Small intestine (tissue), 7 donors: Measurements from ENCODE around the gene UGT1A5. TPM values are rescaled to one million over a fixed set of nuclear protein-coding genes. Genes with fewer than 3 reads are reported as not detected.

Experiments used
- DNase-seq, 2 donors: peaks; one replicate each; pipeline versions ENCODE4 v3.0.0 to v3.0.0-alpha.2; 2013
- FAIRE-seq: peaks from 2 replicates; lab custom pipeline; 2012; peaks lifted over from hg19 to GRCh38; lab: Jason Lieb, UNC
- H3K27ac ChIP-seq, 3 donors: one replicate each; pipeline ENCODE4 v1.5.1; 2013; ENCODE audit warnings: low read length in 2 of 3, mild to moderate bottlenecking in 2 of 3, control low read depth in 1 of 3, inconsistent platforms in 1 of 3, low read depth in 1 of 3, moderate library complexity in 1 of 3
- H3K27me3 ChIP-seq, 3 donors: one replicate each; pipeline ENCODE4 v1.6.1; 2013; ENCODE audit warnings: low read length in 3 of 3, inconsistent platforms in 1 of 3; ENCODE audit not compliant: control insufficient read depth in 3 of 3, insufficient read depth in 3 of 3
- H3K36me3 ChIP-seq, 3 donors: one replicate each; pipeline ENCODE4 v1.6.1; 2013; ENCODE audit warnings: low read length in 3 of 3, inconsistent platforms in 1 of 3, low read depth in 1 of 3, mild to moderate bottlenecking in 1 of 3, moderate library complexity in 1 of 3; ENCODE audit not compliant: control insufficient read depth in 3 of 3, insufficient read depth in 2 of 3
- H3K4me1 ChIP-seq, 3 donors: one replicate each; pipeline ENCODE4 v1.6.1; 2013; ENCODE audit warnings: low read length in 2 of 3, inconsistent platforms in 1 of 3, low read depth in 1 of 3, mild to moderate bottlenecking in 1 of 3, moderate library complexity in 1 of 3; ENCODE audit not compliant: control insufficient read depth in 3 of 3, insufficient read depth in 2 of 3
- H3K4me3 ChIP-seq, 3 donors: one replicate each; pipeline ENCODE4 v1.5.1; 2013; ENCODE audit warnings: low read length in 3 of 3, control low read depth in 1 of 3, inconsistent platforms in 1 of 3, low read depth in 1 of 3, mild to moderate bottlenecking in 1 of 3, moderate library complexity in 1 of 3
- H3K9me3 ChIP-seq, 2 donors: one replicate each; pipeline ENCODE4 v1.6.1; 2013; ENCODE audit warnings: low read depth in 1 of 2, low read length in 1 of 2; ENCODE audit not compliant: control insufficient read depth in 2 of 2, insufficient read depth in 1 of 2
- WGBS, 3 donors: extraction: QIAGEN DNeasy Blood & Tissue Kit; methylation state at CpG; one replicate each; pipeline ENCODE4 v1.1.7; 2013; 5-methylcytosine and 5-hydroxymethylcytosine counted together
- polyA plus RNA-seq, 4 donors: library from polyadenylated mRNA; stranded (reverse) in 3 of 4; unstranded in 1 of 4; fragments of 200-250 nt in 3 of 4; fragments of 120-200 nt in 1 of 4; gene quantifications; one replicate each; pipeline versions ENCODE4 v1.2.1 to v1.2.3, GENCODE V29; 2013
- donor health status: healthy with polysubstance abuse.
- donor health status: control.
- donor health status: control.
- donor health status: Bipolar disorder and iron deficiency.
- donor health status: healthy.

Gene UGT1A5
- polyA plus RNA-seq, 4 donors = 0.15 to 15.4 (median 0.48) TPM; not detected in 1

DNA sequence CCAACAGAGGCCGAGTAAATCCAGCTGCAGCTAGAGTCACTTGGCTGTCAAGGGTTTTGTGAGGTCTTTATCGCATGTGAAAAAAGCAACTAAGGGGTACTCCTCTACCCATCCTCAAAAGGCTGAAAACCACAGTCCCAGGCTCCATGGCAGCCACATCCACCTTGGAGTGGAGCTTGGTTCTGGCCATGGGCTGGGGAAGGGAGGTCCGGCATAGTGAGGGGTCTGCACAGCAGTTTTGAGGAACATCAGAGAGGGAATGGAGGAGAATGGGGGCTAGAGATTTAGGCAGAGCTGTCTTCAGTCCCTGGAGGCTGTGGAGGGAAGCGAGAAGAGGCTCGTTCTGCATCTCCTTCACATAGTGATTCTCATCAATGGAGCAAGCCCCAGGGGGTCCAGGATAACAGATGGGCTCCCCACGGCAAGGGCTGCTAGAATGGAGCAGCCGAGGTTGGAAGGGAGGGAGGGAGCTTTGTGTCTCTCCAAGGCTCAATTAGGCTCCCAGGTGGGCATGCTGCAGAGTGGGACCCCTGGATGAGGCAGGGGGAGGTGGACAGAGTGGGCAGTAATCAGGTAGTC, 86.5 kb downstream of the UGT1A5 start:
- DNase-seq (no peak), FAIRE-seq (no peak)
- no peak overlapping the region for H3K4me3 ChIP-seq
- H3K27me3 ChIP-seq = no peaks in the 10 kb centered on the region
- no peaks in the 10 kb centered on the region for H3K9me3 ChIP-seq
- H3K36me3 ChIP-seq = no peaks in the 10 kb centered on the region
- WGBS, 3 donors = 66 to 78% (median 74%) methylated on average over 7 of the region's 7 CpGs
- H3K4me1 ChIP-seq = peaks cover 0 to 3% (median 0%) of the 10 kb centered on the region in 3 donors
- no peak overlapping the region for H3K27ac ChIP-seq

DNA sequence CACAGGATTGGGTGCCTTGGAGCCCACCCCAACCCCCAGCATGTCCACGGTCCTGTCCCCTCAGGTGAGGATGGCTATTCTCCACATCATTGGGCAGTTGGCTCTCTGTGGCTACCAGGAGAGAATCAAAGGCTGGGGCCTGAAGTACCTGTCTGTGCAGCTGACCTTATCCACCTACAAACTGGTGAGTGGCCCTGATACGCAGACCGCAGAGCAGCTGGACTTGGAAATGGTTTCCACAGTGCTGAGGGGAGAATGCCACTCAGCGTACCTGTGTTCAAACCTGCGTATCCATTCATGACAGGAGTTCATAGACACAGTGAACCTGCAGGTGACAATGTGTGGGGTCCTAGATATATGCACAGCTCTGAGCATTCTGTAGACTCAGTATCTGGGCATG, 87.0 kb downstream of the UGT1A5 start:
- Histone ChIP-seq H3K9me3 (no peaks in the 10 kb centered on the region), H3K4me1 (no peaks in the 10 kb centered on the region), H3K27ac (no peak overlapping the region), H3K27me3 (no peaks in the 10 kb centered on the region), H3K4me3 (no peak overlapping the region), H3K36me3 (no peaks in the 10 kb centered on the region)
- WGBS, 3 donors = 54 to 79% (median 60%) methylated on average over 5 of the region's 5 CpGs
- DNase-seq (no peak), FAIRE-seq (no peak)

DNA sequence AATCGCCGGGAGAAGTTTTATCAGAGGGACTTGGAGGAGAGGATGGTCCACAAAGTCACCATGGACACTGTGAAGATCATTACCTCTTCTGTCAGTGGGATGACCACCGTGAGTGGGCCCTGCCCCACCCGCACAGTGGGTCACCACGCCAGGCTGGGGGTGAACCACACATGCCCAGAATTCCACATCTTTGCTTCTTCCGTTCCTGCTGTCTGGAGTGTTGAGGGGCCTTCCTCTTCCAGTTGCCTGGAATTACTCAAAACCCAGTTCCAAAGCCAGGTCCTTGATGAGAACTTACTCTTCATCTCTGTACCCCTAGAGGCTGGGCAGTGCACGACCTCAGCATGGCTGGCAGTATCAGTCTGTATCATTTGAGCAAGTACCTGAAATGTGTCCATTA, 87.5 kb downstream of the UGT1A5 start:
- FAIRE-seq = no peak
- Histone ChIP-seq H3K27ac (no peak overlapping the region), H3K4me3 (no peak overlapping the region), H3K4me1 (no peaks in the 10 kb centered on the region), H3K27me3 (no peaks in the 10 kb centered on the region), H3K9me3 (no peaks in the 10 kb centered on the region), H3K36me3 (no peaks in the 10 kb centered on the region)
- DNase-seq = no peak
- 71 to 86% (median 79%) methylated on average over 7 of the region's 7 CpGs for WGBS, 3 donors

DNA sequence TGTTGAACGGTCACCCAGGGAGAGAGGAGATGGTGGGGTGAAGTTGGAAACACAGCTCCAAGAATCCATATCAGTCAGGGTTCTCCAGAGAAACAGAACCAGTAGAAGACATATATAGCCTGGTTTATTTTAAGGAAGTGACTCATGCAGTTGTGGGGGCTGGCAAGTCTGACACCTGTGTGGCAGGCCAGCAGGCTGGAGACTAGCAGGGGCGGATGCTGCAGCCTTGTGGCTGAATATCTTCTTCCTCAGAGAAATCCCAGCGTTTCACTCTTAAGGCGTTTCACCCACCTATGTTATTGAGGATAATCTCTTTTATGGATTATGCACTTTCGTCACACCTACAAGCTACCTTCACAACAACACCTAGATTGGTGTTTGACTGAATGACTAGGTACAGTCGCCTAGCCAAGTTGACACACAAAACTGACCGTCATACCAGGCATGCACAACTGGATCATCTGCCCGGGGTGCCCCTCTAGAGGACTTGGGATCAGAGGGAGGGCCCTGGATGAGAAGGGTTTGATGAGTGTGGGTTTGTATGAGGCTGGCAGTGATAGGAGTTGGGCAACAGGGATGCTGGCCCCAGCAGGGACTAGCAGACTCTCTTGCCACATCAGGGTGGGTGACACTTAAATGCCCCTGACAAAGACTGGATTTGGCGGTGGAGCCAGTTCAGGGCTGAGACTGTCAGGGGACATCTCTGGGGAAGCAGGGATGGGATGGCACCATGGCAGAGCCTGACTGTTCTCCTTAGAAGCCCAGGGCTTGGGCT, 88.8 kb downstream of the UGT1A5 start:
- H3K4me3 ChIP-seq = no peak overlapping the region
- DNase-seq (no peak), FAIRE-seq (no peak)
- no peaks in the 10 kb centered on the region for H3K4me1 ChIP-seq
- H3K36me3 ChIP-seq = no peaks in the 10 kb centered on the region
- H3K27me3 ChIP-seq = no peaks in the 10 kb centered on the region
- WGBS, 3 donors = 75 to 84% (median 76%) methylated on average over 9 of the region's 9 CpGs
- H3K9me3 ChIP-seq = no peaks in the 10 kb centered on the region
- no peak overlapping the region for H3K27ac ChIP-seq

DNA sequence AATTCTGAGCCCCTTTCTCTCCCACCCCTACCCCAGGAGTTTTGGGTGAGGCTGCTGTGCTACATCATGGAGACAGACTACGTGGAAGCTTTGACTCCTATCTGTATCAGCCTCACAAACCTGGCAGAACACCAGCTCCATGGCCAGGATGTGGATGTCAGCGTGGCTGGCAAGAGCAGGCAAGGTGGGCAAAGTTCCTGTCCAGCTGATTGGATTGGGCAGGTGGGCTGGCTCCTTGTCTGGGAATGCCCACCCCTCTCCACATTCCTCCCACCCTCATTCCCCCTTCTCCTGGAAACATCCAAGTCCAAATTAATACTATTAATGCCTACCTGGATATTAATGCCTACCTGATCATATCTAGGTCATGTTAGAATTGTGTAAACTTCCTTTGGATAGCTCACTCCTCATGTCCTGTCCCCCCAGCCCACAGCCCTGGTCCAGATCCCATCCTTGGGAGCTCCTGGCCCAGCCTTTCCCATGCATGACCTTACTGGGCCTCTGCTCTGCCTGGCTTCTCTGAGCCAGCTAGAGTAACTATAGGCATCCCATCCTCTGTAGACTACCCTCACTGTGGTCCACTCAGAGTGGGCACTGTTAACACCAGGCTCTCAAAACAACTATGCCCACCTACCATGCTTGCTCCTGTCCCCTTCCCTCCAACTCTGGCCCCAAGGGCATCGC, 89.6 kb downstream of the UGT1A5 start:
- WGBS, 3 donors = 62 to 70% (median 63%) methylated on average over 3 of the region's 3 CpGs

DNA sequence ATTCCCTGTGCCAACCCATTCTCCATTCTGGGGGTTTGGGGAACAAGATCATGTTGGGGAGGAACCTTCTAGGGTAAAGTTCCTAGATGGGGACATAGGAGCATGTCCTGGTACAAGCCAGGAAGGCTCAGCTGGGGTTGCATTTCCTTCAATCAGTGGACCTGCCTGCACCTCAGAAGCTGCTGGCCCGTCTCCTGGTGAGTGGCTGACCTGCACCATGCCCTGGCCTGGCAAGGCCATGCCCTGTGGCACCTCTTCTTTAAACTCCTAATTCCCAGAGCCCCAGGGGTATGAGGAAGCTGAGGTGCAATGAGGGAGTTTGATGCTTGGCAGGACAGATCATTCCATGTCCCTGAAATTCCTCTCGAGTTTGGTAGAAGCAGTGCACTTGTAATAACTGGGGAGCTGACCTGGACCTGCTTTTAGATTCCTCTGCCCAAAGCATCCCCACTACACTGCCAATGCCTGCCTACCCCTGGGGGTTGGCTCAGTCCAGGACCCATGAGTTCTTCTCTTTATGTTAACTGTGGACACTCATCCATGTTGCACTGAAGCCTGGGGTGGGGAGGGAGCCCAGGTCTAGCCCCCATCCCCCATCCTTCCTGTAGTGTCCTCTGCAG, 90.7 kb downstream of the UGT1A5 start:
- H3K27ac ChIP-seq = no peak overlapping the region
- H3K4me1 ChIP-seq = no peaks in the 10 kb centered on the region
- H3K9me3 ChIP-seq = no peaks in the 10 kb centered on the region
- H3K27me3 ChIP-seq = peaks cover 0 to 2% (median 0%) of the 10 kb centered on the region in 3 donors
- no peak for DNase-seq
- H3K36me3 ChIP-seq = no peaks in the 10 kb centered on the region
- 73 to 81% (median 76%) methylated on average over 2 of the region's 2 CpGs for WGBS, 3 donors
- no peak overlapping the region for H3K4me3 ChIP-seq
- FAIRE-seq = no peak

More for the DNA sequence above, 89.6 kb downstream of the UGT1A5 start:
- no peak overlapping the region for H3K27ac ChIP-seq
- no peaks in the 10 kb centered on the region for H3K4me1 ChIP-seq
- no peaks in the 10 kb centered on the region for H3K36me3 ChIP-seq
- no peak for FAIRE-seq
- H3K4me3 ChIP-seq = no peak overlapping the region
- no peaks in the 10 kb centered on the region for H3K9me3 ChIP-seq
- H3K27me3 ChIP-seq = no peaks in the 10 kb centered on the region
- DNase-seq = no peak

DNA sequence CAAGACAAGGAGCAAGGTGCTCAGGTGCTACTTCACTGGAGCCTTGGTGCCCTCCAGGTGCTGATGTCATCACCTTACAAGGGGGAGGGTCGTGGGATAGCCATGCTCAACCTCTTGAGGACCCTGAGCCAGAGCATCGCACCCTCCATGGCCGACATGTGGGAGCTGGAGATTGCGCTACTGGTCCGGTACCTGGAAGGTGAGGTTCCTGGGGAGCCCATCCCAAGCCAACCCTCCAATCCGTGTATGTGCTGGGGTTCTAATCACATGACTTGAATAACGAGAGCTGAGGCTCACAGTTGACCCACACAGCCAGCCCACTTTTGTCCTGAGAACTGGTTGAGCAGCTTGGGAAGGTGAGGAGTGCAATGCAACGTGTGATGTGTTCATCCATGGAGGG, 91.3 kb downstream of the UGT1A5 start:
- FAIRE-seq = no peak
- peaks cover 0 to 2% (median 0%) of the 10 kb centered on the region in 3 donors for H3K27me3 ChIP-seq
- H3K36me3 ChIP-seq = no peaks in the 10 kb centered on the region
- no peak overlapping the region for H3K27ac ChIP-seq
- no peak overlapping the region for H3K4me3 ChIP-seq
- DNase-seq = no peak
- 53 to 74% (median 67%) methylated on average over 8 of the region's 8 CpGs for WGBS, 3 donors
- H3K4me1 ChIP-seq = no peaks in the 10 kb centered on the region
- H3K9me3 ChIP-seq = no peaks in the 10 kb centered on the region

DNA sequence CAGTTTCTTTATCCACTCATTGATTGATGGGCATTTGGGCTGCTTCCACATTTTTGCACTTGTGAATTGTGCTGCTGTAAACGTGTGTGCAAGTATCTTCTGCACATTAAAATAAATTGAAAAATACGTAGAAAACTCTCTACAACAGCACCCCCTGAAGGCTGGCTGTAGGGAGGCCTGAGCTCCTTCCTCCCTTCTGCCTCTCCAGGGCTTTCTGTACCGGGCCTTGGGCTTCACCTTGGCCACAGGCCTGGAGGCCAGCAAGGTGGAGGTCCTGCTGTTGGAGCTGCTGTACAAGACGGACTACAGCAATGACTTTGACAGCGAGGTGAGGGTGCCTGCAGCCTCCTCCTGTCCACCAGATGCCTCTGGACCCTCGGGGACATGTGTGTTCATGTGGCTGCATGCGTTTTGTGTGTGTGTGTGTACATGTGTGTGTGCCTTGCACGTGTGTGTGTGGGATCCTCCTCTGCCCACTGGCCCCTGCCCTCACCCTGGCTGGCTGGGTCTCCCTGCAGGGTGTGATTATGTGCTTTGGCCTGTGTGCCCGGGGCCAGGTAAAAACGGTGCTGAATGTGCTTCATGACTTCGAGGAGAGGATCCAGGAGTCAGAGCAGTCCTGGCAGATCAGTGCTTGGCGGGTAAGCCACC, 94.6 kb downstream of the UGT1A5 start:
- FAIRE-seq = no peak
- H3K36me3 ChIP-seq = no peaks in the 10 kb centered on the region
- DNase-seq = no peak
- WGBS, 3 donors = 74 to 79% (median 77%) methylated on average over 12 of the region's 12 CpGs
- H3K4me1 ChIP-seq = no peaks in the 10 kb centered on the region
- no peak overlapping the region for H3K4me3 ChIP-seq
- H3K27me3 ChIP-seq = peaks cover 0 to 2% (median 0%) of the 10 kb centered on the region in 3 donors
- H3K9me3 ChIP-seq = no peaks in the 10 kb centered on the region
- H3K27ac ChIP-seq = no peak overlapping the region
